AG04450 (cell line): ENCODE data around the gene TNFRSF12A. TPM values are rescaled to one million over a fixed set of nuclear protein-coding genes. Genes with fewer than 3 reads are reported as not detected.

Experiments
- CTCF ChIA-PET: fragments of 300-600, 350-600 bp; formaldehyde crosslinking; extraction: SDS; loops from one replicate; lab custom pipeline; 2022; ENCODE audit warnings: antibody characterized with exemption, inconsistent platforms; lab: Charles Lee
- POLR2A ChIA-PET: fragments of 350-600 bp; formaldehyde crosslinking; extraction: SDS; loops from one replicate; lab custom pipeline; 2021; ENCODE audit warnings: antibody characterized with exemption, inconsistent platforms; lab: Yijun Ruan, JAX
- DNase-seq: peaks from one replicate; pipeline ENCODE4 v3.0.0-alpha.2; 2011; ENCODE audit warnings: low read depth, low spot score
- H3K27ac ChIP-seq: one replicate; pipeline ENCODE4 v1.5.1; 2012; ENCODE audit warnings: low read depth, low read length, control low read depth
- H3K27me3 ChIP-seq: one replicate; pipeline ENCODE4 v1.6.0; 2012; ENCODE audit warnings: low read length; ENCODE audit not compliant: control insufficient read depth, insufficient read depth
- H3K4me3 ChIP-seq: 2 replicates; pipeline ENCODE4 v1.5.1; 2011; ENCODE audit warnings: mild to moderate bottlenecking, low read depth, low read length, control low read depth
- H3K9me3 ChIP-seq: 2 replicates; pipeline ENCODE4 v1.5.1; 2012; ENCODE audit warnings: low read length; ENCODE audit not compliant: control insufficient read depth, insufficient read depth
- polyA plus RNA-seq: library from polyadenylated mRNA; depleted of rRNA; stranded (reverse); fragments of >200 nt; gene quantifications from 2 replicates; pipeline ENCODE4 v1.2.3, GENCODE V29; 2011
- TF ChIP-seq, protein P1 (sequence below): IDR thresholded peaks from 2 replicates; pipeline ENCODE4 v1.5.1; 2011; ENCODE audit warnings: low read depth, low read length, control low read depth, inconsistent platforms

TNFRSF12A gene
- polyA plus RNA-seq, 1 experiment = 67.3 TPM

DNA sequence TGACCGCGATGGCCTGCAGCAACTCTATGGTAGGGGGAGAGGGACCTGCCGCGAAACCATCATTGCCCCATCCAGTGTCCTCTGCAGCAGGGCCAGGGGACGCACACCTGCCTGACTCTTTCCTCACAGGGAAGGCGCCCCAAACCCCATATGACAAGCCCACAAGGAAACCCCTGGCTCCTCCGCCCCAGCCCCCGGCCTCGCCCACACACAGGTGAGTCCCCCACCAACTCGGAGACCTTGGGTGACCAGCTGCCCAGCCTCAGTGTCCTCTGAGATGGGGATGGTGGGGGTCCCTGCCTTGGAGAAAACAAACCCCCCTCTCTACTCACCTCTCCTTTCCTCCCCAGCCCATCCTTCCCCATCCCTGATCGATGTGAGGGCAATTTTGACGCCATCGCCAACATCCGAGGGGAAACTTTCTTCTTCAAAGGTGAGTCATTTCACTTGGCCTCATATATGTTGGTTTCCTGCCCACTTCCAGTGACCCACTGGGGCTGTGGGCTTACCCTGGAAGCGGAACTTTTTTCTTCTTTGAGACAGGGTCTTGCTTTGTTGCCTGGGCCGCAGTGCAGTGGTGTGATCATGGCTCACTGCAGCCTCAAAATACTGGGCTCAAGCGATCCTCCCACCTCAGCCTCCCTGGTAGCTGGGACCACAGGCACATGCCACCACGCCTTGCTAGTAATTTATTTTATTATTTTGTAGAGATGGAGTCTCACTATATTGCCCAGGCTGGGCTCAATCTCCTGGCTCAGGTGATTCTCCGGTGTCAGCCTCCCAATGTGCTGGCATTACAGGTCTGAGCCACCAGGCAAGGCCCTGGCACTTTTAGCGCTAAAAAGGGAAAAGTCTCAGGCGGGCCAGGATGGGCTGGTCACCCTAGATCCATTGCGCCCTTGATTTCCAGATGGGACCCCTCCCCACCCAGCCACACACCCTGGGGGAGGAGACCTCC lies 37.3 kb downstream of the TNFRSF12A start:
- CTCF ChIA-PET = interaction anchor here (1.2 kb wide), 1 partner anchor 65 kb away, joined by 4 read pairs; no protein-coding TSS in a partner anchor
- no peak for DNase-seq
- POLR2A ChIA-PET = no interaction called here
- TF ChIP-seq, protein P1, sequence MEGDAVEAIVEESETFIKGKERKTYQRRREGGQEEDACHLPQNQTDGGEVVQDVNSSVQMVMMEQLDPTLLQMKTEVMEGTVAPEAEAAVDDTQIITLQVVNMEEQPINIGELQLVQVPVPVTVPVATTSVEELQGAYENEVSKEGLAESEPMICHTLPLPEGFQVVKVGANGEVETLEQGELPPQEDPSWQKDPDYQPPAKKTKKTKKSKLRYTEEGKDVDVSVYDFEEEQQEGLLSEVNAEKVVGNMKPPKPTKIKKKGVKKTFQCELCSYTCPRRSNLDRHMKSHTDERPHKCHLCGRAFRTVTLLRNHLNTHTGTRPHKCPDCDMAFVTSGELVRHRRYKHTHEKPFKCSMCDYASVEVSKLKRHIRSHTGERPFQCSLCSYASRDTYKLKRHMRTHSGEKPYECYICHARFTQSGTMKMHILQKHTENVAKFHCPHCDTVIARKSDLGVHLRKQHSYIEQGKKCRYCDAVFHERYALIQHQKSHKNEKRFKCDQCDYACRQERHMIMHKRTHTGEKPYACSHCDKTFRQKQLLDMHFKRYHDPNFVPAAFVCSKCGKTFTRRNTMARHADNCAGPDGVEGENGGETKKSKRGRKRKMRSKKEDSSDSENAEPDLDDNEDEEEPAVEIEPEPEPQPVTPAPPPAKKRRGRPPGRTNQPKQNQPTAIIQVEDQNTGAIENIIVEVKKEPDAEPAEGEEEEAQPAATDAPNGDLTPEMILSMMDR = no peak
- H3K27ac ChIP-seq = no peak overlapping the region
- no peaks in the 10 kb centered on the region for H3K27me3 ChIP-seq
- peak overlapping the region; percentile 79; the same call in 1 of the 2 replicates for H3K4me3 ChIP-seq
- H3K9me3 ChIP-seq = no peaks in the 10 kb centered on the region

DNA sequence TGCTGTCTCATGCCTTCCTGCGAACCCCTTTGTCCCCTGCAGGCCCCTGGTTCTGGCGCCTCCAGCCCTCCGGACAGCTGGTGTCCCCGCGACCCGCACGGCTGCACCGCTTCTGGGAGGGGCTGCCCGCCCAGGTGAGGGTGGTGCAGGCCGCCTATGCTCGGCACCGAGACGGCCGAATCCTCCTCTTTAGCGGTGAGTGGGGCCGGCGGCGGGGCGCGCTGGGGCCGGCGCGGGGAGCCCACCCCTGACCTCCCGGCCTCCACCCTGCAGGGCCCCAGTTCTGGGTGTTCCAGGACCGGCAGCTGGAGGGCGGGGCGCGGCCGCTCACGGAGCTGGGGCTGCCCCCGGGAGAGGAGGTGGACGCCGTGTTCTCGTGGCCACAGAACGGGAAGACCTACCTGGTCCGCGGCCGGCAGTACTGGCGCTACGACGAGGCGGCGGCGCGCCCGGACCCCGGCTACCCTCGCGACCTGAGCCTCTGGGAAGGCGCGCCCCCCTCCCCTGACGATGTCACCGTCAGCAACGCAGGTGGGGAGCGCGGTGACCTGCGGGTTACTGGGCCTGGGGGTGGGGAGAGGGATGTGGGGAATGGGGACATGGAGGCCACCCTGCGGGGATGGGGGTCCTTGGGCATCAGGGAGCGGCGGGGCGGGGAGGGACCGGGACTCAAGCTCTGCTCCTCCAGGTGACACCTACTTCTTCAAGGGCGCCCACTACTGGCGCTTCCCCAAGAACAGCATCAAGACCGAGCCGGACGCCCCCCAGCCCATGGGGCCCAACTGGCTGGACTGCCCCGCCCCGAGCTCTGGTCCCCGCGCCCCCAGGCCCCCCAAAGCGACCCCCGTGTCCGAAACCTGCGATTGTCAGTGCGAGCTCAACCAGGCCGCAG lies 38.2 kb downstream of the TNFRSF12A start:
- no peak overlapping the region for H3K27ac ChIP-seq
- POLR2A ChIA-PET = interaction anchor here (0.5 to 1.1 kb wide), 5 partner anchors 35 to 129 kb away, joined by 3 to 4 read pairs (median 3); partner anchors contain the start of genes HCFC1R1, OR1F1, THOC6 and ZNF213
- no peaks in the 10 kb centered on the region for H3K27me3 ChIP-seq
- no peak for DNase-seq
- H3K9me3 ChIP-seq = no peaks in the 10 kb centered on the region
- CTCF ChIA-PET = interaction anchor here (0.5 to 2.7 kb wide), 14 partner anchors 10 to 184 kb away, joined by 3 to 57 read pairs (median 6); no protein-coding TSS in a partner anchor
- H3K4me3 ChIP-seq = peak overlapping the region; percentile 79
- TF ChIP-seq, protein P1 = no peak

DNA sequence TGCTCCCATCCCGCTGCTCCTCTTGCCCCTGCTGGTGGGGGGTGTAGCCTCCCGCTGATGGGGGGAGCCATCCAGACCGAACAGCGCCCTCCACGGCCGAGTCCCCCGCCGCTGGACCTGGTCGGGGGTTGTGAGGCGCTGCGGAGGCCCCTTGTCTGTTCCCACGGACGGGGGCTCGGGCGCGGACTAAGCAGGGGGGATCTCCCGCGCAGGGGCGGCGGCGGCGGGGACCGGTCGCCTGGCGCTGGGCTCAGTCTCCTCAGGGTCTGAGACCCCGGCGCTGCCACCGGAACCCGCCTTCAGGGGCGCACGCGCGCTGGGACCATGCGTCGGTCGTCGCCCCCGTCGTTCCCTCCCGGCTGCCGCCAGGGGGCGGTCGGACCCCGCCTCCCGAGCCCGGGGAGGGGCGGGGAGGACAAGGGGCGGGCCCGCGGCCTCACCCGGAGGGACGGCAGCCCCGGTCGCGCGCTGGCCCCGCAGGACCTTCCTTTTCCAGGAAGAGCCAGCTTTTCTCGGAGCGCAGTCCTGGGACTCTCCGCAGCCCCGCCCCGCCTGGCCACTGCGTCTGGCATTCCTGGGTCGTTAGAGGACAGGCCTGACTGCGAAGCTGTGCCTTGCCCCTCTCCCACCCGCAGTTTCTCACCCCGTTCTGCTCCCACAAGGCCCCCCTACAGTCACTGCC lies 39.0 kb downstream of the TNFRSF12A start:
- POLR2A ChIA-PET = interaction anchor here (0.7 to 1.1 kb wide), 4 partner anchors 36 to 107 kb away, joined by 3 to 4 read pairs (median 3); partner anchors contain the start of genes HCFC1R1, THOC6 and ZNF213
- CTCF ChIA-PET = interaction anchor here (0.6 to 2.7 kb wide), 25 partner anchors 10 to 167 kb away, joined by 3 to 57 read pairs (median 5); no protein-coding TSS in a partner anchor

DNA sequence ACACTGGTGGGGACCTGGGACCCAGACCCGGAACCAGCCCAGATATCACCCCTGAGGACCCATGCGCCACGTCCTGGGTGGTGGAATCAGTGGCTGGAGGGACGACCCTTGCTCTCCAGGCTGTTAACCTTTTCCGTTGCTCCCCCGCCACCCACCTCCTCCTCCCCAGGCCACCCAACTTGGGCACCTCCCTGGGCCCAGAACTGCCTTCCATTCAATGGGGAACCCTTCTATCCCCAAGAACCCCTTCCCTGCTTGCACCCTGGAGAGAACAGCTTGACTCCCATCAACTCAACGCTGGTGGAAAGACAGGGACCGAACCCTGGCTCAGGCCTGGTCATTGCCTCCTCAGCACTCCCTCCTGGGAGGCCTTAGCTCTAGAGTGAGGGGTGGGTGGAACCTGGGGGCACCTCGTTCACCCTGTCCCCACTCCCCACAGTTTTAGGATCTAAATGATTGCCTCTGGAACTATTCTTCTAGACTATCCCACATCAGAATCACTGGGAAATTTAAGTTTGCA lies 39.6 kb downstream of the TNFRSF12A start:
- Histone ChIP-seq H3K27ac (peak overlapping the region; percentile 57), H3K9me3 (no peaks in the 10 kb centered on the region), H3K27me3 (no peaks in the 10 kb centered on the region), H3K4me3 (peak overlapping the region; percentile 57)
- DNase-seq = no peak
- ChIA-PET POLR2A (no interaction called here), CTCF (interaction anchor here (0.6 to 2.7 kb wide), 19 partner anchors 11 to 1442 kb away, joined by 3 to 57 read pairs (median 5); no protein-coding TSS in a partner anchor)
- TF ChIP-seq, protein P1 = no peak

More for the DNA sequence above, 39.0 kb downstream of the TNFRSF12A start:
- TF ChIP-seq, protein P1 = peak; percentile 61
- Histone ChIP-seq H3K9me3 (no peaks in the 10 kb centered on the region), H3K4me3 (peak overlapping the region; percentile 79), H3K27ac (peak overlapping the region; percentile 57), H3K27me3 (no peaks in the 10 kb centered on the region)
- peak; percentile 33 for DNase-seq
